GM15510 (cell line): ENCODE results near the gene MOCS3.

Source experiments
- POLR2A ChIP-seq: IDR thresholded peaks from 3 replicates; pipeline ENCODE4 v1.6.1; 2011; ENCODE audit warnings: borderline replicate concordance; ENCODE audit not compliant: insufficient read length; ENCODE audit errors: extremely low read depth

Gene MOCS3

GRCh38 chr20:50957798-50958614 is 612 bp upstream of the MOCS3 start, which contains the start of gene DPM1:
DPM1 (minus strand) TSS chr20:50958532; CDS start chr20:50958523, 9 bp downstream.
- TF ChIP-seq POLR2A = peak; percentile 91

GRCh38 chr20:50959543-50960126 is 1.0 kb downstream of the MOCS3 start:
- TF ChIP-seq POLR2A = no peak

GRCh38 chr20:50967586-50967985 is 9.0 kb downstream of the MOCS3 start:
- no peak for TF ChIP-seq POLR2A

GRCh38 chr20:50968289-50968688 is 9.7 kb downstream of the MOCS3 start:
- TF ChIP-seq POLR2A = no peak

GRCh38 chr20:50969435-50969834 is 10.8 kb downstream of the MOCS3 start:
- TF ChIP-seq POLR2A = no peak

GRCh38 chr20:50969912-50970311 is 11.3 kb downstream of the MOCS3 start:
- TF ChIP-seq POLR2A = no peak

GRCh38 chr20:50975701-50976330 is 17.2 kb downstream of the MOCS3 start:
- no peak for TF ChIP-seq POLR2A

GRCh38 chr20:50977066-50978021 is 18.7 kb downstream of the MOCS3 start:
- TF ChIP-seq POLR2A = no peak

- TF ChIP-seq POLR2A = no peak
Observed at GRCh38 chr20:50980071-50980681, 21.6 kb downstream of the MOCS3 start.

- TF ChIP-seq POLR2A = no peak
Observed at GRCh38 chr20:50980851-50981713, 22.5 kb downstream of the MOCS3 start.

GRCh38 chr20:50981714-50982048 is 23.1 kb downstream of the MOCS3 start:
- no peak for TF ChIP-seq POLR2A

GRCh38 chr20:50982363-50982762 is 23.7 kb downstream of the MOCS3 start:
- no peak for TF ChIP-seq POLR2A

GRCh38 chr20:50983321-50983720 is 24.7 kb downstream of the MOCS3 start:
- TF ChIP-seq POLR2A = no peak
